Epithelial cell of esophagus (primary cell): ENCODE results near the gene COX17.
A peak's percentile ranks its signal among the peaks of the same experiment; 100 is the strongest.

Experiments
- DNase-seq: peaks from one replicate; pipeline ENCODE4 v3.0.0; 2010; ENCODE audit warnings: low read depth
- H3K4me3 ChIP-seq: 2 replicates; pipeline ENCODE4 v1.5.1; 2011; ENCODE audit warnings: mild to moderate bottlenecking, low read length, control low read depth
- TF ChIP-seq, protein P1 (sequence below): IDR thresholded peaks from 2 replicates; pipeline ENCODE4 v1.5.1; 2011; ENCODE audit warnings: low read depth, mild to moderate bottlenecking, low read length, control low read depth, inconsistent platforms; ENCODE audit not compliant: insufficient read depth; ENCODE audit errors: missing control alignments

The COX17 gene

DNA sequence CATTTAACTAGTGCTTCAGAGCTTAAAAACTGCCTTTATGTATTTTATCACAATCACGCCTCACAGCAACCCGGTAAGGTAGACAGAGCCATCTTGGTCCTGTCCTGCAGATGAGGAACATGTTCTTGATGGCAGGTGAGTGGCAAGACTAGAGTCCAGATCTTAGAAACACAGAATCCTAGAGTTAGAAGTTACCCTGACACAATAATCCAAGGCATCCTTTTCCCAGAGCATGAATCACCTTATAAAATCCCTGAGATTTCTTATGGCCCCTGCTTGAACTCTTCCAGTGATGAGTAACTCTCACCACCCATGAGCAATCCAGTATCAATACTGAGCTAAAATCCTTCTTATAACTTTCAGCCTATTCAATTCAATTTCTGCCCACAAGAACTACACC, 33.7 kb downstream of the COX17 start:
- TF ChIP-seq, protein P1, sequence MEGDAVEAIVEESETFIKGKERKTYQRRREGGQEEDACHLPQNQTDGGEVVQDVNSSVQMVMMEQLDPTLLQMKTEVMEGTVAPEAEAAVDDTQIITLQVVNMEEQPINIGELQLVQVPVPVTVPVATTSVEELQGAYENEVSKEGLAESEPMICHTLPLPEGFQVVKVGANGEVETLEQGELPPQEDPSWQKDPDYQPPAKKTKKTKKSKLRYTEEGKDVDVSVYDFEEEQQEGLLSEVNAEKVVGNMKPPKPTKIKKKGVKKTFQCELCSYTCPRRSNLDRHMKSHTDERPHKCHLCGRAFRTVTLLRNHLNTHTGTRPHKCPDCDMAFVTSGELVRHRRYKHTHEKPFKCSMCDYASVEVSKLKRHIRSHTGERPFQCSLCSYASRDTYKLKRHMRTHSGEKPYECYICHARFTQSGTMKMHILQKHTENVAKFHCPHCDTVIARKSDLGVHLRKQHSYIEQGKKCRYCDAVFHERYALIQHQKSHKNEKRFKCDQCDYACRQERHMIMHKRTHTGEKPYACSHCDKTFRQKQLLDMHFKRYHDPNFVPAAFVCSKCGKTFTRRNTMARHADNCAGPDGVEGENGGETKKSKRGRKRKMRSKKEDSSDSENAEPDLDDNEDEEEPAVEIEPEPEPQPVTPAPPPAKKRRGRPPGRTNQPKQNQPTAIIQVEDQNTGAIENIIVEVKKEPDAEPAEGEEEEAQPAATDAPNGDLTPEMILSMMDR: no peak

GRCh38 chr3:119642746-119643473, 34.3 kb downstream of the COX17 start:
- TF ChIP-seq, protein P1: no peak
- DNase-seq: peak; percentile 27
- no peak overlapping the region for H3K4me3 ChIP-seq

More for the DNA sequence above, 33.7 kb downstream of the COX17 start:
- H3K4me3 ChIP-seq: no peak overlapping the region
- DNase-seq: peak; percentile 81

DNA sequence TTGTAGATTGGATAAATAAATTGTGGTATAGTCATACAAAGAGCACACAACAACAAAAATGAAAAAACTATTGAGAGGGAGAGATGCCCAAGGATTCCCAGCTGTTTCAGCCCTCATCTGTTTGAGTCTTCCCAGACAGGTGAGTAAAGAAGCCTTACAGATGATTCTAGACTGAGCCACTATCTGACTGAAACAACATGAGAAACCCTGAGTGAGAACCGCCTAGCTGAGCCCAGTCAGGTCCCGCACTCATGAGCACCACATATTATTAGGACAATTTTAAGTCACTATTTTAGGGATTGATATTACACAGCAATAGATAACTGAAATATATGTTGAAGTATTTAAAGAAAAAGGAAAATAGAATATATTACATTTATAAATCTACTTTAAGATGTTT, 35.8 kb downstream of the COX17 start:
- DNase-seq: no peak
- H3K4me3 ChIP-seq: no peak overlapping the region
- TF ChIP-seq, protein P1: no peak

- DNase-seq: peak; percentile 43
- TF ChIP-seq, protein P1: no peak
- no peak overlapping the region for H3K4me3 ChIP-seq
Observed at GRCh38 chr3:119639494-119640350, 37.5 kb downstream of the COX17 start.

GRCh38 chr3:119637679-119638477, 39.3 kb downstream of the COX17 start:
- TF ChIP-seq, protein P1: no peak
- H3K4me3 ChIP-seq: no peak overlapping the region
- peak; percentile 87 for DNase-seq

DNA sequence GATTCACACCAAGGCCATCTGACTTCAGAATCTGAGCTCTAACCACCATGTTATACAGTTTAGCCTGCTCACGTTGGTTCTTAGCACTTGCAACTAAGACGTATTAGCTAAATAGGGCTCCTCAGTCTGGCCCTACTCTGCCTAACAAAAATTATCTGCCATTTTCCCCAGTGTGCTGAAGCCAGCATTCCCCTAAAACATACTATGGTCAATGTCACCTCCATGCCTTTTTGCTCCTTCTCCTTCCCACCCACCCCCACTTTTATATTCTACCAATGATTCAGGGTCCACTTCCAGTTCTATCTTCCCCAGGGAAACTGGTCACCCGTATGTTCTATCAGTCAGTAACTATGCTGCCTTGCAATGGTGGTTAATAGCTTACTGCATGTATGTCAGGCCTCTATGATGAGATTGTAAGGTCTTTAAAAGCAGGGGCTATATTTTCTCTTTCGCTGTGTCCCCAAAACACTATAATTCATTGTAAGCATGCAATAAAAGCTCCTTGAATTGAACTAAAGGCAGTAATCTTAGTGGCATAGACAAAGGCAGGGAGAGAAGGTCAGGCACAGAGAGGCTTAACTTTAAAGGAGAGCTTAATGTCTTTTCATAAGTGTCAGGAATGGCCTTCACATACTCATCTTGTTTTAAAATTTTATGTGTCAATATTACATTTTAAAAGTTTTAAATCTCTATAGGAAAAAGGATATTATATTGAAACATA, 40.2 kb downstream of the COX17 start:
- TF ChIP-seq, protein P1: no peak
- H3K4me3 ChIP-seq: no peak overlapping the region
- DNase-seq: no peak
